PC-9 (cell line): ENCODE measurements around the gene DBN1. TPM values are rescaled to one million over a fixed set of nuclear protein-coding genes. Genes with fewer than 3 reads are reported as not detected.
A peak's percentile ranks its signal among the peaks of the same experiment; 100 is the strongest.

Experiments
- BruUV-seq: library from RNA; stranded (reverse); fragments of 400-500 nt; replicated peaks from 2 replicates; lab custom pipeline; 2021; lab: Mats Ljungman, UMichigan
- CTCF ChIA-PET: fragments of 300-600 bp; sonication (Branson Sonifier 250); formaldehyde crosslinking; loops from one replicate; lab custom pipeline; 2022; ENCODE audit warnings: antibody characterized with exemption; lab: Charles Lee
- POLR2A ChIA-PET: fragments of 300-600 bp; sonication (Branson Sonifier 250); formaldehyde crosslinking; loops from one replicate; lab custom pipeline; 2022; ENCODE audit warnings: antibody characterized with exemption; ENCODE audit not compliant: unreplicated experiment; lab: Charles Lee
- DNase-seq, 2 experiments: peaks; one replicate each; pipeline versions ENCODE4 v3.0.0 to v3.0.0-alpha.2; 2015 to 2022; ENCODE audit warnings: mixed read lengths in 1 of 2
- H2AFZ ChIP-seq: fragments of 200-600 bp; sonication (generic); 2 replicates; pipeline ENCODE4 v1.8.1; 2017; ENCODE audit warnings: antibody characterized with exemption
- H3F3A ChIP-seq: fragments of 200-600 bp; sonication (generic); 2 replicates; pipeline ENCODE4 v1.8.1; 2017; ENCODE audit warnings: antibody characterized with exemption, mild to moderate bottlenecking, low read depth; ENCODE audit not compliant: insufficient read depth
- H3K27ac ChIP-seq: fragments of 200-600 bp; sonication (generic); 2 replicates; pipeline ENCODE4 v1.6.1; 2016; ENCODE audit warnings: mixed run types
- H3K27me3 ChIP-seq: fragments of 200-600 bp; sonication (generic); 2 replicates; pipeline ENCODE4 v1.6.1; 2016; ENCODE audit warnings: low read depth, mixed run types; ENCODE audit not compliant: insufficient read depth
- H3K36me3 ChIP-seq: fragments of 200-600 bp; sonication (generic); 2 replicates; pipeline ENCODE4 v1.6.1; 2016; ENCODE audit warnings: low read depth, mixed run types
- H3K4me1 ChIP-seq: fragments of 200-600 bp; sonication (generic); replicated peaks from 2 replicates; pipeline ENCODE4 v1.6.1; 2016; ENCODE audit warnings: mixed run types; ENCODE audit not compliant: insufficient read depth
- H3K4me2 ChIP-seq: fragments of 200-600 bp; sonication (generic); 2 replicates; pipeline ENCODE4 v1.6.1; 2017; ENCODE audit warnings: mixed run types
- H3K4me3 ChIP-seq: fragments of 200-600 bp; sonication (generic); 2 replicates; pipeline ENCODE4 v1.6.1; 2016; ENCODE audit warnings: mixed run types
- H3K79me2 ChIP-seq: fragments of 200-600 bp; sonication (generic); 2 replicates; pipeline ENCODE4 v1.6.1; 2017; ENCODE audit warnings: low read depth, mixed run types
- H3K9me2 ChIP-seq: fragments of 200-600 bp; sonication (generic); 2 replicates; pipeline ENCODE4 v1.8.1; 2017; ENCODE audit warnings: mild to moderate bottlenecking; ENCODE audit not compliant: insufficient read depth
- H3K9me3 ChIP-seq: fragments of 200-600 bp; sonication (generic); 2 replicates; pipeline ENCODE4 v1.8.1; 2016; ENCODE audit warnings: low read depth; ENCODE audit not compliant: insufficient read depth
- H4K20me1 ChIP-seq: fragments of 200-600 bp; sonication (generic); 2 replicates; pipeline ENCODE4 v1.8.1; 2017; ENCODE audit not compliant: insufficient read depth
- EZH2 ChIP-seq: fragments of 200-600 bp; sonication (generic); IDR thresholded peaks from 2 replicates; pipeline ENCODE4 v1.8.0; 2017; ENCODE audit warnings: antibody characterized with exemption, low read depth
- intact Hi-C: fragments of 100-400 bp; cut with micrococcal nuclease; formaldehyde crosslinking; loops from one replicate; pipeline ENCODE4 v1.10.0; 2022; ENCODE audit not compliant: unreplicated experiment
- total RNA-seq: library from RNA; stranded (reverse); gene quantifications from 2 replicates; pipeline ENCODE4 v1.2.3, GENCODE V29; 2021
- TF ChIP-seq, protein P1 (sequence below): fragments of 200-600 bp; sonication (generic); conservative IDR thresholded peaks from 2 replicates; pipeline ENCODE4 v1.6.1; 2017; ENCODE audit warnings: mixed run types, antibody characterized with exemption, mild to moderate bottlenecking, moderate library complexity

The DBN1 gene
- total RNA-seq, 1 experiment from 2014 or later: 144 TPM

GRCh38 chr5:177456976-177457851 lies 16.2 kb downstream of the DBN1 start:
- no peaks in the 10 kb centered on the region for H3K36me3 ChIP-seq
- no peak for TF ChIP-seq EZH2
- TF ChIP-seq, protein P1, sequence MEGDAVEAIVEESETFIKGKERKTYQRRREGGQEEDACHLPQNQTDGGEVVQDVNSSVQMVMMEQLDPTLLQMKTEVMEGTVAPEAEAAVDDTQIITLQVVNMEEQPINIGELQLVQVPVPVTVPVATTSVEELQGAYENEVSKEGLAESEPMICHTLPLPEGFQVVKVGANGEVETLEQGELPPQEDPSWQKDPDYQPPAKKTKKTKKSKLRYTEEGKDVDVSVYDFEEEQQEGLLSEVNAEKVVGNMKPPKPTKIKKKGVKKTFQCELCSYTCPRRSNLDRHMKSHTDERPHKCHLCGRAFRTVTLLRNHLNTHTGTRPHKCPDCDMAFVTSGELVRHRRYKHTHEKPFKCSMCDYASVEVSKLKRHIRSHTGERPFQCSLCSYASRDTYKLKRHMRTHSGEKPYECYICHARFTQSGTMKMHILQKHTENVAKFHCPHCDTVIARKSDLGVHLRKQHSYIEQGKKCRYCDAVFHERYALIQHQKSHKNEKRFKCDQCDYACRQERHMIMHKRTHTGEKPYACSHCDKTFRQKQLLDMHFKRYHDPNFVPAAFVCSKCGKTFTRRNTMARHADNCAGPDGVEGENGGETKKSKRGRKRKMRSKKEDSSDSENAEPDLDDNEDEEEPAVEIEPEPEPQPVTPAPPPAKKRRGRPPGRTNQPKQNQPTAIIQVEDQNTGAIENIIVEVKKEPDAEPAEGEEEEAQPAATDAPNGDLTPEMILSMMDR: peak; percentile 68
- no peak overlapping the region for H2AFZ ChIP-seq
- intact Hi-C loops: loop anchor here (1.0 to 2.0 kb wide), 2 partner anchors 14 to 40 kb away; partner anchors contain the start of gene PDLIM7
- H3K9me2 ChIP-seq: no peaks in the 10 kb centered on the region
- no peaks in the 10 kb centered on the region for H3K9me3 ChIP-seq
- peak; percentile 84 to 95 for DNase-seq
- no peak overlapping the region for H3K4me2 ChIP-seq
- H3K4me3 ChIP-seq: no peak overlapping the region
- CTCF ChIA-PET: interaction anchor here (0.6 to 1.5 kb wide), 9 partner anchors 9 to 764 kb away, joined by 3 to 12 read pairs (median 3); partner anchors contain the start of gene PDLIM7
- POLR2A ChIA-PET: interaction anchor here (0.5 to 0.6 kb wide), 3 partner anchors 93 to 126 kb away, joined by 6 to 8 read pairs (median 6); no protein-coding TSS in a partner anchor
- no peak overlapping the region for H3K27ac ChIP-seq
- peaks cover 23% of the 10 kb centered on the region for H4K20me1 ChIP-seq
- H3F3A ChIP-seq: peaks cover 19% of the 10 kb centered on the region; the same call in 1 of the 2 replicates
- H3K4me1 ChIP-seq: 0 out of 2 replicates have a peak, but pooled peaks cover 5% of the 10 kb centered on the region
- BruUV-seq: no TSS peak
- no peaks in the 10 kb centered on the region for H3K27me3 ChIP-seq
- no peaks in the 10 kb centered on the region for H3K79me2 ChIP-seq

GRCh38 chr5:177456591-177456964 lies 16.9 kb downstream of the DBN1 start:
- H3K4me1 ChIP-seq: 0 out of 2 replicates have a peak, but pooled peaks cover 5% of the 10 kb centered on the region

More at GRCh38 chr5:177456591-177456964, 16.9 kb downstream of the DBN1 start:
- no peak for DNase-seq
- Histone ChIP-seq H3F3A (peaks cover 21% of the 10 kb centered on the region; the same call in 1 of the 2 replicates), H4K20me1 (peaks cover 27% of the 10 kb centered on the region), H3K36me3 (peaks cover 5% of the 10 kb centered on the region; the same call in 1 of the 2 replicates), H3K9me2 (no peaks in the 10 kb centered on the region), H3K9me3 (no peaks in the 10 kb centered on the region), H2AFZ (no peak overlapping the region), H3K79me2 (no peaks in the 10 kb centered on the region), H3K4me3 (no peak overlapping the region), H3K27me3 (no peaks in the 10 kb centered on the region), H3K4me2 (no peak overlapping the region), H3K27ac (no peak overlapping the region)
- ChIA-PET POLR2A (interaction anchor here (0.5 kb wide), 1 partner anchor 94 kb away, joined by 8 read pairs; no protein-coding TSS in a partner anchor), CTCF (interaction anchor here (1.4 to 1.5 kb wide), 3 partner anchors 15 to 67 kb away, joined by 3 to 12 read pairs (median 3); partner anchors contain the start of gene PDLIM7)
- BruUV-seq: no TSS peak
- TF ChIP-seq, protein P1: peak; percentile 43; the same call in 1 of the 2 replicates
- TF ChIP-seq EZH2: no peak
- intact Hi-C loops: loop anchor here (1.0 to 2.0 kb wide), 2 partner anchors 14 to 41 kb away; partner anchors contain the start of gene PDLIM7
